AG09309 (cell line): Measurements from ENCODE around the gene ERP27.

ENCODE experiments used
- DNase-seq: peaks from one replicate; pipeline ENCODE4 v3.0.0-alpha.2; 2010; ENCODE audit warnings: low read depth
- H3K4me3 ChIP-seq: 2 replicates; pipeline ENCODE4 v1.5.1; 2011; ENCODE audit warnings: mild to moderate bottlenecking, low read depth, low read length, moderate library complexity; ENCODE audit not compliant: control insufficient read depth
- TF ChIP-seq, protein P1 (sequence below): IDR thresholded peaks from 2 replicates; pipeline ENCODE4 v1.5.1; 2011; ENCODE audit warnings: mild to moderate bottlenecking, low read depth, low read length, inconsistent platforms; ENCODE audit not compliant: insufficient read depth, control insufficient read depth; ENCODE audit errors: missing control alignments

ERP27 gene

DNA sequence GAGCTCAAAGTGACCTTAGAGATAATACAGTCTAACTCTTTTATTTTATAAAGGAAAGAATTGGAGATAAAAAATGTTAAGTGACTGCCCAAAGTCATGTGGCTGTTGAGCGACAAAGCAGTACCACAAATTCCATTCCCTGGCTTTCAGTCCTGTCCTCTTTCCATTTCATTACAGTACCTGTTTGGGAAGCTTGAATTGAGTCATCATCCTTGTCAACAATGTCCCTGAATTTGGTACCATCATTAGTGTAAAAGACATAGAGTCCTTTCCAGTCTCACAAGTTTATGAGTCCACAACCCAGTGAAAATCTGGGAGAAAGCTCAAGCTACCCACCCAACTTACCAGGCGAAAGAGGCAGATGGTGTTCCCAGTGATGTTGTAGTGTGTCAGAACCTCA, 3.8 kb downstream of the ERP27 start:
- no peak for DNase-seq
- TF ChIP-seq, protein P1, sequence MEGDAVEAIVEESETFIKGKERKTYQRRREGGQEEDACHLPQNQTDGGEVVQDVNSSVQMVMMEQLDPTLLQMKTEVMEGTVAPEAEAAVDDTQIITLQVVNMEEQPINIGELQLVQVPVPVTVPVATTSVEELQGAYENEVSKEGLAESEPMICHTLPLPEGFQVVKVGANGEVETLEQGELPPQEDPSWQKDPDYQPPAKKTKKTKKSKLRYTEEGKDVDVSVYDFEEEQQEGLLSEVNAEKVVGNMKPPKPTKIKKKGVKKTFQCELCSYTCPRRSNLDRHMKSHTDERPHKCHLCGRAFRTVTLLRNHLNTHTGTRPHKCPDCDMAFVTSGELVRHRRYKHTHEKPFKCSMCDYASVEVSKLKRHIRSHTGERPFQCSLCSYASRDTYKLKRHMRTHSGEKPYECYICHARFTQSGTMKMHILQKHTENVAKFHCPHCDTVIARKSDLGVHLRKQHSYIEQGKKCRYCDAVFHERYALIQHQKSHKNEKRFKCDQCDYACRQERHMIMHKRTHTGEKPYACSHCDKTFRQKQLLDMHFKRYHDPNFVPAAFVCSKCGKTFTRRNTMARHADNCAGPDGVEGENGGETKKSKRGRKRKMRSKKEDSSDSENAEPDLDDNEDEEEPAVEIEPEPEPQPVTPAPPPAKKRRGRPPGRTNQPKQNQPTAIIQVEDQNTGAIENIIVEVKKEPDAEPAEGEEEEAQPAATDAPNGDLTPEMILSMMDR: no peak
- H3K4me3 ChIP-seq: no peak overlapping the region

DNA sequence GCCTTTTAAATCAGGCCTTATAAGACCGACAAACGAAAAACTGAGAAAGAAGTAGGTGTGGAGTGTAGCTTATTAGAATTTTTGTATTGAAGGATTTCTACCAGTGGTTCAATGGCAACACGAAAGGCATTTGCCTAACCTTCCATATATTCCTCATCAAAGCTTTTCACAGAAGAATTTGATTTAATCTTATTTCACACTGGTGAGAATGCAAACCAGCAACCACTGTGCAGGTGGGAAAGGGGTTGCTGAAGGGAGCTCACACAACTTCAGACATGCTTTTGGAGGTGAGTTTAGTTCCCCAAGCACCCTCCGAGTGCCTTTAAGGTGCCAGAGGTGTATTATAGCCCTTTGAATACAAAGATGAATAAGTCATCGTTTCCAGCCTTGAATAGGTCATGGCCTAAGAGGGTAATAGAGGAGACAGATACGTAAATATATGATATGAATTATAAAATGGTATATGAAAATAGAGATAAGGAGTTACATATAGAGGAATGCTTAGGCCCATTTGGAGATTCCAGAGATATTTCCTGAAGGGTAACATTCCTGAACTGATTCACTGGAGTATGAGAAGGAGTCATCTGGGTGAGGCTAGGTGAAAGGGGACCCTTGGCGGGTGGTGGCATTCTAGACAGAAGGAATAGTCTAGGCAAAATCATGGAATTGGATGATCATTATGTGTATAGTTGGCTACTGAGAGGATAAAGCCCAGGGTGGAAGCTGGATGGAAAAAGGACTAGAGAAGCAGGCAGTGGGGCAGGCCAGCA, 6.4 kb downstream of the ERP27 start:
- no peak for DNase-seq

DNA sequence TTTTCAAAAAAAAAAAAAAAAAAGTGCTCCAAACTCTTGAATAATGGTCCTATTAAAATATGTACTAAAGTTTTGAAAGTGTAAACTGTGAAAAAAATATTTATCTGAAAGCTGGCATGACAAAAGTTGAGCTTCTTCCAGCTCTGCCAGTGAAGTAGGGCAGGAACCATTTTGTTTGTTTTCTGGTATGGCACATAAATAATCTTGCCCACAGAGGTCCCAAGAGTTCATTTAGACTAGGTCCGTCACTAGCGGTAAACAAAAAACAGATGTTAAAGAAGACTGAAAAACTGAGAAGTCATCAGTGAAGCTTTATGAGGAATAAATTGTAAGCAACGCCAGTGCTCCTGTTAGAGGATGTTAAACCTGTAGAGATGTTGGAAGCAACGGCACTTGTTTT, 7.0 kb downstream of the ERP27 start:
- H3K4me3 ChIP-seq: no peak overlapping the region
- DNase-seq: no peak
- TF ChIP-seq, protein P1: no peak

More for the DNA sequence above, 6.4 kb downstream of the ERP27 start:
- no peak overlapping the region for H3K4me3 ChIP-seq
- TF ChIP-seq, protein P1: no peak

DNA sequence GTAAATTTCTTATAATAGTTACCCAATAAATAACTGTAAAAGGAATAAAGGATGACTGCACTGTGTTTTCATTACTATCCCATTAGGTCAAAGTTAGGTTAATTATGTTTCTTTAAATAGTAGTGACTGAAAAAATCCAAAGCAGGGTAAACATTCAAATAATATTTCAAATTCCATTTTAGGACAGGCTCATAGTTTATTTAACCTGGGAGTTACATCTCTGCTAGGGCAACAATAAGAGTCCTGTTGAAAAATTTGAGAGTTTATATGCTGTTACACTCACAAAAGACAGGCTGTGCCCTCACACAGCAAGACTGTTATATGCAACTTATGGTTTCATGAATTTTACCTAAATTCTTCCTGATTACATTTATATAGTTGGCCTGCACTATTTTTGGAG, 8.0 kb downstream of the ERP27 start:
- no peak overlapping the region for H3K4me3 ChIP-seq
- TF ChIP-seq, protein P1: no peak
- DNase-seq: no peak

DNA sequence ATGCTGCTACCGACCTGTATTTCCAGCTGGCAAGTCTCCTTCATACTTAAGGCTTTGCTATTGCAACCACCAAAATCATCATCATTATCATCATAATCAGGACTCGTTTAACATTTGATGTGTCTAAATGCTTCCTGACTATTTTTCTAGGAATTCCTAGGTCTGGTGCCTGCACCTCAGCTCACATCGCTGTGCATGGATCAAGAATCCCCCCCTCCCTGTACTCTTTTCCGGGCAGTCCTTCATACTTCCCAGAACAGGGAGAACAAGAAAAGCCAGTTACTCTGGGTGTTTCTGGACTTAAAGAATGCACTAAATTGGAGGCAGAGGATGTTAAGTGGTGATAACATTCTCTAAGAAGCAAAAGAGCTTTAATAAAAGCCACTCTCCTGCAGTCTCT, 9.4 kb downstream of the ERP27 start:
- TF ChIP-seq, protein P1: no peak
- no peak overlapping the region for H3K4me3 ChIP-seq
- no peak for DNase-seq

DNA sequence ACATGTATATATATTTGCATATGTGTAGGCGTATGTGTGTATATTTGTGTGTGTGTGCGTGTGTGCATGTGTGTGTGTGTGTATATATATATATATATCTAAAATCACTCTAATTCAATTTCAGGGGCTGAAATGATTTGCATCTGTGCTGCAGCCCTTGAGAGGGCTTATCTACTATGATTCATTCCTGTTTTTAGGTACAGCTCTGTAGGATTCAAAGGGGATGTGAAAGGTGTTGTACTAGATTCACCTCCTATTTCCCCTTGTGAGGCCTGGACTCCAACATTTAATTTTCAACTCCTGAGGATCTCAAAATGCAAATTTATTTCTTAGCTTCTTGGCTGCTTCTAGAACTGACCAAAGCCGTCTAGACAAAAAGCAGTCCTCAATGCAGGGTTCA, 11.1 kb downstream of the ERP27 start:
- no peak overlapping the region for H3K4me3 ChIP-seq
- TF ChIP-seq, protein P1: no peak

More for the DNA sequence above, 11.1 kb downstream of the ERP27 start:
- no peak for DNase-seq
